IPS-NIHi7 (cell line): ENCODE data around the gene WDR59.
"Not testable (repeated sequence)": the region's sequence is repeated elsewhere in the genome, so short reads cannot be mapped to it uniquely, and the experiment has no call there.

Experiments
- DNase-seq: peaks from one replicate; pipeline ENCODE4 v3.0.0; 2012; ENCODE audit warnings: mixed read lengths; ENCODE audit errors: extremely low spot score

WDR59 gene

DNA sequence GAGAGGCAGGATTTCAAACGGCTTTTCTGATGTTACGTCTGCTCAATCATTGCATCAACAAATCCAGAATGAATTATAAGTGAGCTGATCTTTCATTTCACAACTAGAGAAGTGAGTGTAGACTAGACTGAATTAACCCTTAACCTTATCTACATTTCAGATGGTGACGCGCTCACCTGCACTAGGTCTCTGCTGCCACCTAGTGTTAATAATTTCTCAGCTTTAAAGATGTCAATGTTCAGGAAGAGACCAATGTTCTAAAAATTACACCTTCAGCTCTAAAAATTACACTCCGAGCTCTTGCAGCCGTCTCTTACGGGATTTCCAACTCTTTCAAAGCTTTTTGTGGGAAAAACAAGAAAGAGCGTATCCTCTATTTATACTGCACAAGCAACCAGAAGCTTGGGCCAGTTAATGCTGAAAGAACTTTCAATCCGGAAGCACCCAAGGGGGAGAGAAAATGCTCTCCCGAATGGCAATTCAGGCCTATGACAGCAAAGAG is 122.1 kb downstream of the WDR59 start:
- DNase-seq = peak; percentile 71

DNA sequence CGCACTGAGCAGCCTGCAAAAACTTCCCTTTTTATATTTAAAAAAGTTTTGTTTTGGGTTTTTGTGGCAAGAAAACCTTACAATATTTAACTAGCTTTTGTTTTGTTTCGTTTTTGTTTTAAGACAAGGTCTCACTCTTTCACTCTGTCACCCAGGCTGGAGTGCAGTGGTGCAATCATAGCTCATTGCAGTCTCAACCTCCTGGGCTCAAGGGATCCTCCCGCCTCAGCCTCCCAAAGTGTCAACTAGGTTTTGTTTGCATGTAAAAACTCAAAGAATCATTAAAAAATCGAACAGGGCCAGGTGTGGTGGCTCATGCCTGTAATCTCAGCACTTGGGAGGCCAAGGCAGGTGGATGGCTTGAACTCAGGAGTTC is 132.4 kb downstream of the WDR59 start:
- no peak for DNase-seq

DNA sequence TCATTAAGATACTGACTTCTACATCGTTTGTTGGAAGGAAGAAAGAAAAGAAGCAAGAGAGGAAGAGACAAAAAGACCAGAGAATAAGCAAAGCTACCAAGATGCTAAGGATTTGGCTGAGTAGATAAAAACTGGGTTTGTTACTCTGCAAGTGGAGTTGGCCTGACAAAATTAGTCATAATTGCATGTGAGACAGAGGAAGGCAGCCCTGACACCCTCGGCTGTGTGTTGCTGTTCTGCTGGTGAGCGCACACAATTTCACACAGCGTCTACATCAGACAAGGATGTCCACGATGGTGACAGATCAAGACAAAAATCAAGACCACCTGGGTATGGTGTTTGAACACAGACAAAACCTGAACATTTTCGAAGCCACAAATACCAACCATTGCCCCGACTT is 134.9 kb downstream of the WDR59 start:
- no peak for DNase-seq

GRCh38 chr16:74847202-74847601 is 137.7 kb downstream of the WDR59 start:
- DNase-seq = no peak

DNA sequence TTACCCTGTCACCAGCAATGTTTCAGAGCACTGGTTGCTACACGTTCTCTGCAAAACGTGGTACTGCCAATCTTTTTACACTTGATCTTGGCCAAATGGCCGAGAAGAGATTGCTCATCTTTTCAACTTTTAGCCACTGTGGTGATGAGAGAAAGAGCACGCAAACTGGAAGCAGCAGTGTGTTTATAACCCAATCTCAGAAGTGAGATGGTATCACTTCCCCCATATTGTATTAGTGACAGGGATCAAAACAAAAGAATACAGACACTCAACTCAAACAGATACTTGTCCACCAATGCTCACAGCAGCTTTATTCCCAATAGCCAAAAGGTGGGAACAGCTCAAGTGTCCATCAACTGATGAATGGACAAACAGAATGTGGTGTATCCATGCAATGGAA is 138.2 kb downstream of the WDR59 start:
- no peak for DNase-seq

DNA sequence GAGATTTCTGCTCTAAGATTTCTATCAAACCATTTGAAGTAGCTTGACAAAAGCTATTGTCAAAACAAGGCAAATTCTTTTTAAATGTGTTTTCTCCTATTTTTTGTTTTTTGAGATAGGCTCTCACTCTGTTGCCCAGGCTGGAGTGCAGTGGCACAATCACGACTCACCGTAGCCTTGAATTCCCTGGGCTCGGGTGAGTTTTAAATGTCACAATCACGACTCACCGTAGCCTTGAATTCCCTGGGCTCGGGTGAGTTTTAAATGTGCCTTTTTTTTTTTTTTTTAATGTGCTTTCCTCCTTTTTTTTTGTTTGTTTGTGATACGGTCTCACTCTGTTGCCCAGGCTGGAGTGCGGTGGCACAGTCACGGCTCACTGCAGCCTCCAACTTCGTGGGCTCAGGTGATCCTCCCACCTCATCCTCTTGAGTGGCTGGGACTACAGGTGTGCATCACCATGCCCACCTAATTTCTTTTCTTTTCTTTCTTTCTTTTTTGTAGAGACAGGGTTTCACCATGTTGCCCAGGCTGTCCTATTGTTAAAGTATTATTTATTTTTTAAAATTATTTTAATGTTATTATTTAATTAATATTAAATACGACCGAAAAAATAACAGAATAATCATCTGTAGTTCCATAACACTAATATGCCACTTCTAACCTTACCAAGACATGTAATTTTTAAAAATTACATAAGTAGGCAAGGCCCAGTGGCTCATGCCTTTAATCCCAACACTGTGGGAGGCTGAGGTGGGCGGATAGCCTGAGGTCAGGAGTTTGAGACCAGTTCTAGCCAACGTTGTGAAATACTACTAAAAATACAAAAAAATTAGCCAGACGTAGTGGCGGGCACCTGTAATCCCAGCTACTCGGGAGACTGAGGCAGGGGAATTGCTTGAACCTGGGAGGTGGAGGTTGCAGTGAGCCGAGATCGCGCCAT is 140.6 kb downstream of the WDR59 start:
- DNase-seq = no peak

DNA sequence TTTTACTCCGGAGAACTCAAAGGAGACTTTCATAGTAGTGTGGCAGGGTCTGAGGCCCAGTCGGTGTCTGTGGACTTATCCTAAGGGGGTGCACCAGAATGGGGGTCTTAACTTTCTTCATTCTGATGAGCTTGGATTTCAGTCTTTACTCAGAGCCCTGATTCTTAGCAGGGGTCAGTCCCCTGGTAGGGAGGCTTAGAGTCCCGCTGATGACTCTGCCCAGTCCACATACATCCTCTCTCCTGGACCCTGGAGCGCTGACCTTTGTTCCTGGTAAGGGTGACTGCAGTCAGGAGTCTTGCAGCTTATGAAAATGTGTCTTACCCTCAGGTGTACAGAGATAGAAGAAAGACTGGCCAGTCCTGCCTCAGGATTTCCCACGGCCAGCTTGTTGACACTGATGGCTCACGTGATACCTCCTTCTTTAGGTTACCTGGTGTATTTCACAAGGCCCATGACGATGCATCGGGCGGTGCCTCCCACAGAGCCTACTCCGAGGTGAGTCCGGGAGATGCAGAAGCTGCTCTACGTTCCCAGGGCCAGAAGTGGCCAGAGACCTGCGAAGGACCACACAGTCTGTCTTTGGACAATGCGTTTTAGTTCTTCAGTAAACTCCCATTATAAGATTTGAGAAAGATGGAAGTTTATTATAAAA is 141.4 kb downstream of the WDR59 start:
- DNase-seq = not testable (repeated sequence)

- no peak for DNase-seq
Measured at GRCh38 chr16:74842413-74842812, 142.5 kb downstream of the WDR59 start.

GRCh38 chr16:74841904-74842303 is 143.0 kb downstream of the WDR59 start:
- DNase-seq = no peak

DNA sequence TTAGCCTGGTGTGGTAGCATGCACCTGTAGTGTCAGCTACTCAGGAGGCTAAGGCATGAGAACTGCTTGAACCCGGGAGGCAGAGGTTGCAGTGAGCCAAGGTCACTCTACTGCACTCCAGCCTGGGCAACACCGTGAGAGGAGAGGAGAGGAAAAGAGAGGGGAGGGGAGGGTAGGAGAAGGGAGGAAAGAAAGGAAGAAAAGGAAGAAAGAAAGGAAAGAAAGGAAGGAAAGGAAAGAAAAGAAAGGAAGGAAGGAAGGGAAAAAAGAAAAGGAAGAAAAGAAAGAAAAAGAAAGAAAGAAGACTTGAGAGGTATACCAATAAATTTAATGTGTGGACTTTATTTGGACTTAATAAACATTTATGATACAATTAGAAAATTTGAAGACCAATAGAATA is 143.5 kb downstream of the WDR59 start:
- no peak for DNase-seq

- no peak for DNase-seq
Measured at GRCh38 chr16:74837056-74837455, 147.9 kb downstream of the WDR59 start.

GRCh38 chr16:74836111-74836671 is 148.7 kb downstream of the WDR59 start:
- DNase-seq = no peak

DNA sequence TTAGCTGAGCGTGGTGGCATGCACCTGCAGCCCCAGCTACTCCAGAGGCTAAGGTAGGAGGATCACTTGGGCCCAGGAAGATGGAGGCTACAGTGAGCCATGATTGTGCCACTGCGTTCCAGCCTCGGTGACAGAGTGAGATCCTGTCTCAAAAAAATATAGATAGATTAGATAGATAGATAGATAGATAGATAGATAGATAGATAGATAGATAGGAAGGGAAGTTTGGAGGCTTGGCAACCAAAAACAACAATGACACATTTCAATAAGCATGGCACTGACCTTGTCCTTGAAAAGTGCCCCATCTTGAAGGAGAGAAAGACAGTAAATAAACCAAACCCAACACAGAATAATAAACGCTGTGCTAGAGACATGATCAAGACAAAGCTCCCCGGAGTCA is 152.7 kb downstream of the WDR59 start:
- no peak for DNase-seq

- no peak for DNase-seq
Measured at GRCh38 chr16:74831467-74831866, 153.5 kb downstream of the WDR59 start.

- DNase-seq = no peak
Measured at GRCh38 chr16:74830648-74831047, 154.3 kb downstream of the WDR59 start.

- DNase-seq = no peak
Measured at GRCh38 chr16:74829637-74830036, 155.3 kb downstream of the WDR59 start.

GRCh38 chr16:74825941-74826340 is 159.0 kb downstream of the WDR59 start:
- no peak for DNase-seq

DNA sequence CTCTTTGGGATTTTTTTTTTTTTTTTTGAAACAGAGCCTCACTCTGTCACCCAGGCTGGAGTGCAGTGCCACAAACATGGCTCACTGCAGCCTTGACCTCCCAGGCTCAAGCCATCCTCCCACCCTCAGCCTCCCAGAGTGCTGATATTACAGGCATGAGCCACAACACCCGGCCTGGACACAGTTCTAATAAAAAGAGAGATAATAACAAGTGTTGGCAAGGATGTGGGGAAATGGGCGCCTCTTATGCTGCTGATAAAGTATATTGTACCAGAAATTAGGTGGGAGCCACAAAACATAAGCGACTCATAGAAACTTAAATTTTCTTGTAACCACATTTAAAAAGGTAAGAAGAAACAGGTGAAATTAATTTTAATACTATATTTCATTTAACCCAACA is 159.9 kb downstream of the WDR59 start:
- no peak for DNase-seq
